22Rv1 (cell line): ENCODE measurements around the gene BCHE.

Experiments used
- CTCF ChIP-seq: fragments of 450-650 bp; IDR thresholded peaks from 2 replicates; pipeline ENCODE4 v1.5.1; 2017; ENCODE audit warnings: mild to moderate bottlenecking
- ZFX ChIP-seq: fragments of 450-650 bp; IDR thresholded peaks from 2 replicates; pipeline ENCODE4 v1.6.1; 2017; ENCODE audit warnings: antibody characterized with exemption, borderline replicate concordance

GRCh38 chr3:165839296-165840076, 2.3 kb upstream of the BCHE start:
- no peak for TF ChIP-seq CTCF
- TF ChIP-seq ZFX = no peak
